Stimulated activated CD8-positive, alpha-beta memory T cell treated with anti-CD3 and anti-CD28 coated beads, Interleukin-15, amount 100 ng/mL, for 4 hours (primary cell): ENCODE results near the gene OR10H1.
"Not testable (repeated sequence)": the region's sequence is repeated elsewhere in the genome, so short reads cannot be mapped to it uniquely, and the experiment has no call there.

Experiments used
- DNase-seq, 2 donors: peaks; one replicate each; pipeline ENCODE4 v3.0.0-alpha.2; 2020; ENCODE audit warnings: low read depth in 2 of 2

OR10H1 gene

GRCh38 chr19:15828611-15829305 lies 13.3 kb upstream of the OR10H1 start:
- not testable (repeated sequence) for DNase-seq

- DNase-seq = no peak
Observed at GRCh38 chr19:15828121-15828610, 12.7 kb upstream of the OR10H1 start.

- DNase-seq = no peak
Observed at GRCh38 chr19:15825753-15826152, 10.3 kb upstream of the OR10H1 start.

GRCh38 chr19:15820646-15821045 lies 5.2 kb upstream of the OR10H1 start:
- DNase-seq = no peak

- DNase-seq = no peak
Observed at GRCh38 chr19:15813916-15814315, 1.5 kb downstream of the OR10H1 start.

- DNase-seq = peak in 1 of 2 donors; percentile 16
Observed at GRCh38 chr19:15812060-15812722, 3.3 kb downstream of the OR10H1 start.

GRCh38 chr19:15811476-15811875 lies 4.0 kb downstream of the OR10H1 start:
- DNase-seq = no peak

GRCh38 chr19:15810335-15810734 lies 5.1 kb downstream of the OR10H1 start:
- DNase-seq = no peak

- not testable (repeated sequence) for DNase-seq
Observed at GRCh38 chr19:15794279-15794678, 21.2 kb downstream of the OR10H1 start.

GRCh38 chr19:15790096-15790495 lies 25.4 kb downstream of the OR10H1 start:
- DNase-seq = no peak

GRCh38 chr19:15788594-15789270 lies 26.7 kb downstream of the OR10H1 start:
- no peak for DNase-seq

- DNase-seq = no peak
Observed at GRCh38 chr19:15787611-15788155, 27.8 kb downstream of the OR10H1 start, which contains the start of gene OR10H5. Gene OR10H5, plus strand, starts transcription at chr19:15787661. Its CDS starts 6,388 bp downstream, at chr19:15794049.

GRCh38 chr19:15782896-15783295 lies 32.6 kb downstream of the OR10H1 start:
- not testable (repeated sequence) for DNase-seq

GRCh38 chr19:15782211-15782610 lies 33.3 kb downstream of the OR10H1 start:
- DNase-seq = no peak

GRCh38 chr19:15781661-15782060 lies 33.8 kb downstream of the OR10H1 start:
- no peak for DNase-seq

- no peak for DNase-seq
Observed at GRCh38 chr19:15780610-15781418, 34.6 kb downstream of the OR10H1 start.

- DNase-seq = no peak
Observed at GRCh38 chr19:15779756-15780476, 35.5 kb downstream of the OR10H1 start.

- DNase-seq = no peak
Observed at GRCh38 chr19:15776991-15777970, 38.2 kb downstream of the OR10H1 start.

GRCh38 chr19:15776264-15776663 lies 39.2 kb downstream of the OR10H1 start:
- no peak for DNase-seq

GRCh38 chr19:15775249-15775648 lies 40.2 kb downstream of the OR10H1 start:
- DNase-seq = no peak
